CD4-positive, alpha-beta T cell treated with Interleukin-6 for 4 hours (primary cell): ENCODE data around the gene ITGA6.

Experiments used
- DNase-seq: peaks from one replicate; pipeline ENCODE4 v3.0.0-alpha.2; 2020; ENCODE audit warnings: mixed read lengths

Gene ITGA6

GRCh38 chr2:172465417-172466334 lies 38.3 kb downstream of the ITGA6 start:
- DNase-seq = peak; percentile 79

- no peak for DNase-seq
These were observed 40.0 kb downstream of the ITGA6 start for GRCh38 chr2:172467382-172467781.

DNA sequence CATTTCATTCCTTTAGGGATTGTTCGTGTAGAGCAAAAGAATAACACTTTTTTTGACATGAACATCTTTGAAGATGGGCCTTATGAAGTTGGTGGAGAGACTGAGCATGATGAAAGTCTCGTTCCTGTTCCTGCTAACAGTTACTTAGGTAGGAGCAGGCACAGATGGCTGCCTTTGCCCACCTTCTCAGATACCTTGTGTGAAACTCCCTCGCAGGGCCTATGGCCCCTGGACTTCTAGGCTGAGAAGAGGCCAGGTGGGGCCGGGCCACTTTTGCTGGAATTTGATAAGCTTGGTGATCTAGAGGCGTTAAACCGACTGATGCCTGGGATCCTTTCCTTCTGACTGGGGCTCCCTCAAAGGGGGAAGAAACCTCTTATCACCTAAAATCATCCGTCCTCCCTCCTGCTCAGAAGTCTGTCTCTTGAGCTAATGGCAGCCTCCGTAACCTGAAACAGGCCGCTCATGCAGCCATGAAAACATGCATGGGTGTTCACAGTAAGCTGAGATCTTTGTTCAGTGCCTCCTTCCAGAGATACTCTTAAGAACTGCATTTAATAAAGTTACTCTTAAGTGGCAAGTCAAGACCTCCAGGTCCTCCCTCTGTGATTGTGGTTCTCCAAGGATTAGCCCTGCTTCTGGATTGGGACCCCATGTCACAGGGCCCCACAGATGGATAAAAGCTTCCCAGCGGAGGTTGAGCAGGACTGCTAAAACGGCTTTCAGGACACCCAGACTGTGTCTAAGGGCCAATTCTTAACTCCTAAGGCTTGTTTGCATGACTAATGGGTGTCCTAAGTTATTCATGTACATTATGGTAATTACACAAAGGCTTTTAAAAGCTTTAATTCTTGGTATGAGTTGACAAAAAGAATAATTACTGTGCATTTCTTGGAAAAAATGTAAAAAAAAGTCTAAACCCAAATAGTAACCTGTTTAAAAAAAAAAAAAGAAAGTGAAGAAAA lies 43.9 kb downstream of the ITGA6 start:
- no peak for DNase-seq

DNA sequence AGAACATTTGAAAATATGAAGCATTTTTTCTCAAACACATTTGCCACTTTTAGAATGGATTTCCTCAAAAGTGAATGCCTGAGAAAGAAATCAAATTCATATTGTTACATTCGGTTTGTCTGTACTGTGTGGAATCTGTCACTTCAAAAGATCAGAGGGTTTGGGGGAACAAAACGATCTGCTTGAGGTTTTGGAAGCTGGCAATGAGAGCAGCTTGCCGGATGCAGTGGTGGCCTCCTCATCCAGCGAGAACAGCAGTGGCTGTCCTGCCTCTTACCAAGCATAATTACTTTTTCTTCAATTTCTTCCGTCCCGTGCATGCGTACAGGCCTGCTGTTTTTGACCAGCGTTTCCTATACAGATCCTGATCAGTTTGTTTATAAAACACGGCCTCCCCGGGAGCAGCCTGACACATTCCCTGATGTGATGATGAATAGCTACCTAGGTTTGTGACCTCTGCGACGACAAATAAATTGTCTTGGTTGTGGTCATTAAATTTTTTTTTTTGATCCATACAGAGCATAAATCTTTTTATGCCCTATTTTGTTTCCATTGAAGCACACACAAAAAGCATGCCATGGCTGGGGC lies 45.2 kb downstream of the ITGA6 start:
- DNase-seq = peak; percentile 60

GRCh38 chr2:172473167-172473566 lies 45.8 kb downstream of the ITGA6 start:
- no peak for DNase-seq

DNA sequence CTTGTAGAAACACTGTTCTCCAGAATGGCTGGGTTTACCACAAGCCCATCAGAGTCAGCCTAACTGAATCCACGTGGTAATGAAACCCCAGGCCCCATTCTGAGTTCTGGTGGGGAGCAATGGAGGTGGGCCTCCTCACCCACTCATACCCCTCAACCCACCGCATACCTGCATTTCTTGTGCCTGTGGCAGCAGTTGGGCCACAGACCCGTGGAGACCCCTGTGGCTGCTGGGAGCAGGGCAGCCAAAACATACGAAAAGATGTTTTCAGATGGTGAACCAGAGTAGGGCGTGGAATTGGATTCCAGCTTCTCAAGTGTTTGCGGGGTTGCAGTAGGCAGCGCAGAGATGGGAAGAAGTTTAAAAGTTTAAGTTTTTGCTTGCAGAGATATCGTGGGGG lies 51.0 kb downstream of the ITGA6 start:
- no peak for DNase-seq

DNA sequence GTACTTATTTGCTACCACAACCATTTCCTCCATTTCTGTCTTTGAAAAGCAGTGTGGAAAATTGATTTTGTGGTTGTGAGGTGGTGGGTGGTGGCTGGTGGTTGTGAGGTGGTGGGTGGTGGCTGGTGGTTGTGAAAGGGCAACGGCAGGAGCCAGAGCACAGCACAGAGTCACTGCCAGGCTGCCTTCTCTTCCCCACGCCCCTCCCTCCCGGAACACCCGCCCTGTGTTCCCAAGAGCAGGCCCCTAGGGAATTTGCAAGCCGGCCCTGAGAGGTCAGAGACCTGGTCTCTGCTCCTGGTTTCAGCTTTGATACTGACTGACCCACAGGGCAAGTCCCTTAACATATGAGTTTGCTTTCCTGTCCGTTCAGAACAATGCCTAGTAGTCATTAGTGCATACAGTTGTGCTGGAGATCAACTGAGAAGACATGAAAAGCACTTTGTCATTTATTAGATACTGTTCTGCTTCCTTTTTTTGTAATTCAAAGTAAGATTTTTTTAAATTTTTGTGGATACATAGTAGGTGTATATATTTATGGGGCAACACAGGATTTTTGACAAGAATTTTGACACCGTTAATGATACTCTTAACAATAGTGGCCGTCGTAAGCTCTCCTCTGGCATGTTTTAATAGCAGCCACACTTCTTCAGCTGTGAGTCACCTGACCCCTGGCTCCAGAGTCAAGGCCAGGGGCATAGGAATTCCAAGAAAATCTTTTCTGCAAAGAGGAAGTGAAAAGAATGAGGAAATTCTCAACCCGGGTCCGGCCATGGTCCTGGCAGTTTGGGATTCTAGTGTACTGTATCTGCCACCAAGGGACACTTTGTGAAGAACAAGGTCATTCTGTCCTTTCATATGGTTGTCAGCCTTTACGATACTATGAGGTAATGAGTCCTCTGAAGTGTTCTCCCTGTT lies 53.2 kb downstream of the ITGA6 start:
- peak; percentile 23 for DNase-seq

GRCh38 chr2:172481507-172482262 lies 54.3 kb downstream of the ITGA6 start:
- DNase-seq = peak; percentile 22

DNA sequence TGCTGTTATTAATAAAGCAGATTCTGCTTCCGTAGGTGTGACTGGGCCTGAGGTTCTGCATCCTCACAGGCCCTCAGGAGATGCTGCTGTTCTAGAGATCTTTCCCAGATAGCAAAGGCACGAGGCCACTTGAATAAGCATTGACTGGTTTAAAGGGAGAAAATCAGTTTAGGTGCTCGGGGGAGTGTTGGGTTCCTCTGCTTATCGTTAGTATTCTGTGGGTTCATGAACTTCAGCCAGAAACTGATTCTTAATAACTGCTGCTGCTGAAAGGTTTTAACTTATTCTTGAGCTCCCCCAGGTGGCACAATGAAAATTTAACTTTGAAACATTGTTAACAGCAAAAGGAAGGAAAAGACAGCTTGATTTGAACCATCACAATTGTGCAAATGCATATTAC lies 56.9 kb downstream of the ITGA6 start:
- peak; percentile 35 for DNase-seq

GRCh38 chr2:172484706-172485105 lies 57.3 kb downstream of the ITGA6 start:
- DNase-seq = no peak

DNA sequence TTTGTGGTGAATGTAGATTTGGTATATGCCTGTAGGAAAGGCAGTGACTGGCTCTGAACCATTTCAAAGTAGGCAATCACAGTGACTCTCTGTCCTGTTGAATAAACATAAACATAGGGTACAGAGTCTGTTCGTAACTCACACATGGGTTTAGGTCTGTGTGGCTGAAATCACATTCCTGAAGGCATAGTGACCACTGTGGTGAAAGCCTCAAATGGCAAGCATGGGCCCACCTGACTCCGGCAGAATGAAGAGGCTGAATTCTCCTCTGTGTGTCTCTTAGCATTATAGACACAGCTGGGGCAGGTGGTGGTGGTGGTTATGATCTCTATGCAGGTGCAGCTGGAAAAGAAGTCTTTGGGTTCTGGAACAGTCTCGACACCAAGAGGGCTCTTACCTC lies 61.2 kb downstream of the ITGA6 start:
- no peak for DNase-seq

DNA sequence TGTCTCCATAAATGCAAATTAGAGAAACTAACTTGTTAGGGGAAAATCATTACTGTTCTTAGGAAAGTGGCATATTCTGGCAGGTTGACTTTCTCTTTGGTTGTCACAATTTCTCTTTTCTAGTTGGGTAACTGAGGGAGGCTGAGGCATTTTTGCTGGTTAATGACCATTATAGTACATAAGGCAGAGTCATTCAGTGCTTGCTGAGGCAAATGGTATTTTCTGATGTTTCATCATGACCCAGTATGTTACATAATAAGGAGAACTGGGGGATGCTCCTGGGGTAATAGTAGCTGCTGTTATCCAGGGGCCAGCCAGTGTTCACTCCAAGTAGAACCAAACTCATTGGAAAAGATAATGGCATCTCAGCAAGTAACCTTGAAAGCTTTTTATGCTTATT lies 62.3 kb downstream of the ITGA6 start:
- no peak for DNase-seq

DNA sequence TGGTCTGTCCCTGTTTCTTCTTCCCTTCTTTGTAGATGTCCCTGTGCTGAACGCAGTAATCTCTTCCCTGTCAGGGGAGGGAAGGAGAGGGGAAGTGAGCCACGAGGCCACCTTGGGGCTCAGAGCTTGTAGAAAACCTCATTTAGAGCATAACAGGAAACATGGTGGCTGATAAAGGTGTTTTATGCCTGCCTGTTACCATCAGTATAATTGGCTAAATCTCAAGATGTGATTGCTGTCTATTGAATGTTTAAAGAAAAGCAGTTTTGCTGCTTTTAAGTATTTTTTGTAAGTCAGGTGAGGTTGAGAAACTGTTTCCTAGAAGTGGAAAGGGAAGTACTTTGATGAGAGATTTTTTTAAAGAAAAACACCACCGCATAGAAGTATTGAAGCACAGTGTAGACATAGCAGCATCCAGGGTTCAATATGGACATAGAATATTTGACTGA lies 68.8 kb downstream of the ITGA6 start:
- DNase-seq = peak; percentile 69

DNA sequence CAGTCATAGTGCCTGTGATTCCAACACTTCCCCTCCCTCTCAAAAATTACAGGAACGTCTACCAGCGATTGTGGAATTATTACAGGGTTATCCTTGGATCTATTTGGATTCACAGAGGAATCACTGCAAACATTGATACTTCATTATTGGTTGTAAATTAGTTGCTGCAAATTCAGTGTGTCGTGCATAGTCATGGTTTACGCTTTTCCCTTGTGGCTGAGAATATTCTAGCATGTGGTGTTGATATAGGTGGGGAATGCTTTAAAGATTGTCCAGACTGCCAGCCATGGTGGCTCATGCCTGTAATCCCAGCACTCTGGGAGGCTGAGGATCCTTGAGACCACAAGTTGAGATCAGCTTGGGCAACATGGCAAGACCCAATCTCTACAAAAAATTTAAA lies 79.8 kb downstream of the ITGA6 start:
- DNase-seq = no peak

GRCh38 chr2:172510088-172510487 lies 82.7 kb downstream of the ITGA6 start:
- no peak for DNase-seq

- no peak for DNase-seq
These were observed 83.2 kb downstream of the ITGA6 start for GRCh38 chr2:172510548-172510947.

GRCh38 chr2:172512810-172513523 lies 85.6 kb downstream of the ITGA6 start:
- no peak for DNase-seq

DNA sequence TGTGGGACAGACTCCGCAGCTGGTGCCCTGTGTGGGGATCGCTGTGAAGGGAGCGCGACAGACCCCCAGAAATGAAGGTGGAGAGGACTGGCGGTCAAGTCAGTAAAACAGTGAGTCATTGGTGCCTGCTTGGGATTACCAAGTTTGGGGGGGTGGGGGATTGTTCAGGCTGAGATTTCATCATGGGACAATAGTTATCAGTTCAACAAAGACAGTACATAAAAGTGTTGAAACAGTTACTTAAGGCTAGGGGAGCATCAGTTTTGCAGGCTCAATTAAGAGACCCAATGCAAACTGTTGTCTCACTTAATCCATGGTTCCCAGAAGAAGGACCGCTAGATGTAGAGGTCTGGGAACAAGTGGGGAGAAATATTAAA lies 86.1 kb downstream of the ITGA6 start:
- no peak for DNase-seq

- no peak for DNase-seq
These were observed 86.7 kb downstream of the ITGA6 start for GRCh38 chr2:172513935-172514586.

DNA sequence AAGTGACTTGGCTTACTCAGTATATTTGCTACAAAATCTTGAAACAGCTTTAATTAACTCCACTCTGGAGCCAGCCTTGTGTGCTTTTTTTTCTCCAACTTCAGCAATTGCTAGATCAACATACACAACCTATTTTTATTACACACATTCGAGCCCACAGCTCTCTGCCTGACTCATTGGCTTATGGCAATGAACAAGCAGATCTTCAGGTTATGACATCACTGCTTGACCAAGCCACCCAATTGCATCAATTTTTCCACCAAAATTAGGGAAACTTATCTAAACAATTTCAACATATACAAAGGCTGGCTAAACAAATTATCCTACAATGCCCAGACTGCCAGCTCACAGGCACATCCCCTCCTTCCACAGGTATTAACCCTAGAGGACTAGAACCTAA lies 88.9 kb downstream of the ITGA6 start:
- DNase-seq = no peak
